B cell (primary cell): Measurements from ENCODE around the gene NUAK1.

Experiments
- CTCF ChIP-seq: fragments of 200-600 bp; IDR thresholded peaks from one replicate; pipeline ENCODE4 v1.8.0; 2022; ENCODE audit warnings: antibody characterized with exemption, mild to moderate bottlenecking
- EZH2 ChIP-seq: IDR thresholded peaks from 2 replicates; pipeline ENCODE4 v1.6.1; 2012; ENCODE audit warnings: borderline replicate concordance, low read depth, mild to moderate bottlenecking, moderate library complexity, low read length; ENCODE audit not compliant: insufficient read depth, poor library complexity, severe bottlenecking

GRCh38 chr12:106113446-106113823 lies 25.3 kb downstream of the NUAK1 start:
- no peak for TF ChIP-seq CTCF
- no peak for TF ChIP-seq EZH2
